Brain microvascular endothelial cell (primary cell): Measurements from ENCODE around the gene FADS2.
A peak's percentile ranks its signal among the peaks of the same experiment; 100 is the strongest.

Experiments
- DNase-seq: peaks from one replicate; pipeline ENCODE4 v3.0.0-alpha.2; 2020
- H3K27ac ChIP-seq: fragments of 250-450 bp; sonication (Bioruptor Pico); 2 replicates; pipeline ENCODE4 v1.5.1; 2020; ENCODE audit warnings: mild to moderate bottlenecking, moderate library complexity
- H3K27me3 ChIP-seq: fragments of 250-450 bp; sonication (Bioruptor Pico); replicated peaks from 2 replicates; pipeline ENCODE4 v1.5.1; 2020; ENCODE audit warnings: mild to moderate bottlenecking
- H3K36me3 ChIP-seq: fragments of 250-450 bp; sonication (Bioruptor Pico); replicated peaks from 2 replicates; pipeline ENCODE4 v1.5.1; 2020; ENCODE audit warnings: mild to moderate bottlenecking
- H3K4me3 ChIP-seq: 2 replicates; pipeline ENCODE4 v1.5.1; 2011; ENCODE audit warnings: low read depth, mild to moderate bottlenecking, control low read depth, low read length, moderate library complexity
- in situ Hi-C: cut with HindIII; loops from 2 replicates; pipeline ENCODE4 v1.10.0; 2017; ENCODE audit warnings: low sequenced_read_pairs, low pct_ligation_motif_present
- TF ChIP-seq, protein P1 (sequence below): IDR thresholded peaks from 2 replicates; pipeline ENCODE4 v1.5.1; 2011; ENCODE audit warnings: low read depth, mild to moderate bottlenecking, moderate library complexity, low read length, control low read depth, inconsistent platforms; ENCODE audit errors: missing control alignments

The FADS2 gene

DNA sequence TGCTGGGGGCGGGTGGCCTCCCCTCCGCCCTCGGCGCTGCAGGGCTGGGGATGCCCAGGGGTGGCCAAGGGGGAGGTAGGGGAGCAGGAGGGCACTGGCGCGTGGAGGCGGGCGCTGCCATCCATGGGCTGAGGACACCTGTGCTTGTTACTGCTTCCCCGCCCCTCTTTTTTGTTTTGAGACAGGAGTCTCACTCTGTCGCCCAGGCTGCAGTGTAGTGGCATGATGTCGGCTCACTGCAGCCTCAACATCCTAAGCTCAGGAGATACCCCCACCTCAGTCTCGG, 63.9 kb downstream of the FADS2 start:
- Histone ChIP-seq H3K27ac (no peak overlapping the region), H3K27me3 (no peaks in the 10 kb centered on the region), H3K36me3 (no peaks in the 10 kb centered on the region), H3K4me3 (peak overlapping the region; percentile 48)
- in situ Hi-C loops: no loop called here
- TF ChIP-seq, protein P1, sequence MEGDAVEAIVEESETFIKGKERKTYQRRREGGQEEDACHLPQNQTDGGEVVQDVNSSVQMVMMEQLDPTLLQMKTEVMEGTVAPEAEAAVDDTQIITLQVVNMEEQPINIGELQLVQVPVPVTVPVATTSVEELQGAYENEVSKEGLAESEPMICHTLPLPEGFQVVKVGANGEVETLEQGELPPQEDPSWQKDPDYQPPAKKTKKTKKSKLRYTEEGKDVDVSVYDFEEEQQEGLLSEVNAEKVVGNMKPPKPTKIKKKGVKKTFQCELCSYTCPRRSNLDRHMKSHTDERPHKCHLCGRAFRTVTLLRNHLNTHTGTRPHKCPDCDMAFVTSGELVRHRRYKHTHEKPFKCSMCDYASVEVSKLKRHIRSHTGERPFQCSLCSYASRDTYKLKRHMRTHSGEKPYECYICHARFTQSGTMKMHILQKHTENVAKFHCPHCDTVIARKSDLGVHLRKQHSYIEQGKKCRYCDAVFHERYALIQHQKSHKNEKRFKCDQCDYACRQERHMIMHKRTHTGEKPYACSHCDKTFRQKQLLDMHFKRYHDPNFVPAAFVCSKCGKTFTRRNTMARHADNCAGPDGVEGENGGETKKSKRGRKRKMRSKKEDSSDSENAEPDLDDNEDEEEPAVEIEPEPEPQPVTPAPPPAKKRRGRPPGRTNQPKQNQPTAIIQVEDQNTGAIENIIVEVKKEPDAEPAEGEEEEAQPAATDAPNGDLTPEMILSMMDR: no peak
- no peak for DNase-seq

DNA sequence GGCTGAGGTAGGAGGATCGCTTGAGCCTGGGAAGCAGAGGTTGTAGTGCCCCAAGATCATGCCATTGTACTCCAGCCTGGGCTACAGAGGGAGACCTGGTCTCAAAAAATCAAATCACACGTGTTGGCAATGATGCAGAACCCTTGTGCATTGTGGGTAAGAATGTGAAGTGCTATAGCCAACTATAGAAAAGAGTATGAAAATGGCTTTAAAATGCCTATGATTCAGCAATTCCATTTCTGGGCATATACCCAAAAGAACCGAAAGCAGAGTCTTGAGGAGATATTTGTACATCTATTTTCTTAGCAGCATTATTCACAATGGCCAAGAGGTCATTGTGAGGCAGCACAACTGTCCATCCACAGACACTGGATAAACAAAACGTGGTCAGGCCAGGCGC, 65.9 kb downstream of the FADS2 start:
- DNase-seq: peak; percentile 77
- no peak overlapping the region for H3K4me3 ChIP-seq
- in situ Hi-C loops: no loop called here
- TF ChIP-seq, protein P1: no peak
- H3K36me3 ChIP-seq: no peaks in the 10 kb centered on the region
- no peaks in the 10 kb centered on the region for H3K27me3 ChIP-seq
- H3K27ac ChIP-seq: no peak overlapping the region

DNA sequence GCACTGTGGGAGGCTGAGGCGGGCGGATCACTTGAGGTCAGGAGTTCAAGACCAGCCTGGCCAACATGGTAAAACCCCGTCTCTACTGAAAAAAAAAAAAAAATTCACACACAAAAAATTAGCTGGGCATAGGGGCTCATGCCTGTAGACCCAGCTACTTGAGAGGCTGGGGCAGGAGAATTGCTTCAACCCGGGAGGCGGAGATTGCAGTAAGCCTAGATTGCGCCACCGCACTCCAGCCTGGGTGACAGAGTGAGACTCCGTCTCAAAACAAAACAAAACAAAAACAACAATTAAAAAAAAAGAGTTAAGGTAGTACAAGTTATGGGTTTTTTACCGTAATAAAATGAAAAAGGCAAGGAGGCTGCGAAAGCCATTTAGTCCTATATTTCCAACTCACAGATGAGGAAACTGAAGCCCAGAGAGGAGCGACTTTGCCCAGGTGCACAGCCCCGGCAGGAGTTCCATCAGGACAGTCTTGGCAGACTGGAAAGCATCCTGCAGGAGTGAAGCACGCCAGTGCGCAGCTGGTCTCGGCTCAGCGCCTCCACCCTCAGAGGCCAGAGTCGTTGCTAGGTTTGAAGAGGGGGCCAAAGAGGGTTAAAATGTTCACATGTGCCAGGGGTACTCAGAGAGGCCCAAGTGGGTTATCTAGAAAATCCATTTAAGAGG, 67.1 kb downstream of the FADS2 start:
- no peak for DNase-seq
- Histone ChIP-seq H3K36me3 (no peaks in the 10 kb centered on the region), H3K27me3 (no peaks in the 10 kb centered on the region), H3K27ac (no peak overlapping the region), H3K4me3 (no peak overlapping the region)
- in situ Hi-C loops: no loop called here
- TF ChIP-seq, protein P1: no peak

DNA sequence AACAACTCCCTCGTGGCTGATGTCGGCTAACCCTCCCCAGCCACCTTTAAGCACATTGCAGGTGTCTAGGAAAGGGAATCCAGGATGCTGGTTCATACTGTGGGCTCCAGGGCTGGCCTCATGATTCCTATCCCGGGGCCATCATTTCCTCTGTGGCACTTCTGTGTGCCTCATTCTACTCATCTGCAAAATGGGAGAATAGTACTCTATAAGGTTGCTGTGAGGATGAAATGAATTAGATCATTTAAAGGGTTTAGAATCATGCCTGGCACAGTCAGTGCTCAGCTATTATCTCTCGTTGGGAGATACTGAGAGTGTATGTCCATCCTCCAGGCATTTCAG, 67.6 kb downstream of the FADS2 start:
- TF ChIP-seq, protein P1: no peak
- in situ Hi-C loops: no loop called here
- H3K4me3 ChIP-seq: no peak overlapping the region
- H3K36me3 ChIP-seq: no peaks in the 10 kb centered on the region
- no peaks in the 10 kb centered on the region for H3K27me3 ChIP-seq
- H3K27ac ChIP-seq: no peak overlapping the region
- DNase-seq: no peak

DNA sequence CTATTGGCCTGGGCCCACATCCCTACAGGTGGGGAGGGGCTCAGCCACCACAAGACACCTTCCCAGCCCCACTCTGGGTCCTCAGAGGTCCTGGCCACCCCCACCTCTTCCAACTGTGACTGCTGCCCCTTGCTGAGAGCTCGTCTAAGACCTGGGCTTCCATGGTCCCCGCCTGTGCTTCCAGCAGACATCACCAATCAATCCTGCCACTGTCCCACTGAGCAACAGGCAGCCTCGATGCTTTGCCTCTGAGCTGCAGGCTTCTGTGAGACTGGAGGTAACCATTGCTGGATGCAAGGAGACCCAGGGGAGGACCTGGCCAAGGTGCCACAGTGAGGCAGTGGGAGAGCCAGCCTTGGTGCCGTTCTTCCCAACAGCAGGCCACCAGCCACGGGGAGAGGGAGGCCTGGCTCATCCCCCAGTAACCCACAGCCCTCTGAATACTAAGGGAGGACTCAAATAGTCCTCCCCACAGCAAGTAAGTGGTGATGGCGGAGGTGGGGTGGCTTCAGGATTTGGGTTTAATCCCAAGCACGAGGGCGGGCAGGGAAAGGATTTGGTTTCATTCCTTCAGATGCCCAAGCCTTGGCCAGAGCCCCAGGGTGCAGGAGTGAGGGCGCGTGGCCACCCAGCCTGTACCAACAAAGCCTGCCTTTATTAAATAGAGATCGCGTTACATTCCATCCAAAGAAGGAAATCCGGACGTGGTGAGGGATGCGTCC, 68.7 kb downstream of the FADS2 start:
- Histone ChIP-seq H3K27me3 (no peaks in the 10 kb centered on the region), H3K27ac (no peak overlapping the region), H3K4me3 (no peak overlapping the region), H3K36me3 (no peaks in the 10 kb centered on the region)
- TF ChIP-seq, protein P1: no peak
- in situ Hi-C loops: no loop called here
- DNase-seq: no peak
